ENCODE measurements around the gene SKAP1. TPM values are rescaled to one million over a fixed set of nuclear protein-coding genes. Genes with fewer than 3 reads are reported as not detected.
"Not testable (repeated sequence)": the region's sequence is repeated elsewhere in the genome, so short reads cannot be mapped to it uniquely, and the experiment has no call there.

Gene SKAP1
- total RNA-seq, 1 donor from 2014 or later = 0.27 TPM

DNA sequence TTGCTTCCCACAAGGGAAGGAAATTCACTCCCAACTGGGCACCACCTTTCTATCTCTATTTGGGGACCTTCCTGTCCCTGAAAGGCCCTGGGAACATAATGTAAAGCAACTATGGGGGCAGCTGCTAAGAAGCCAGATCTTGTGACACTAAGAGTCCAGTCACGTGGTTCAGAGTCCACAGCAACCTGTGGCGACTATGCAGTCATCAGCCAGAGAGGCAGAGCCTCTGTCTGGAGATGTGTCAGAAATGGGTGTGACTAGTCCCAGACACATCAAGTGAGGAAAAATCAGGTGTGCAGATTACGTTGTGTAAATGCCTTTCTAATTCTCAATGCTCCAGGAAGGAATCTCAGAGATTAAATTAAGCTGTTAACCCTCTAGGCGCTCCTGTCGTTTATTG lies 26.6 kb upstream of the SKAP1 start:
- DNase-seq = no peak
- H3K36me3 ChIP-seq = no peaks in the 10 kb centered on the region
- H3K4me3 ChIP-seq = no peak overlapping the region
- intact Hi-C loops (cut with micrococcal nuclease) = no loop called here
- H3K27me3 ChIP-seq (ENCODE audit: low read depth) = peaks cover 96% of the 10 kb centered on the region
- no peak overlapping the region for H3K27ac ChIP-seq (replicated peaks)
- peaks cover 18% of the 10 kb centered on the region for H3K9me3 ChIP-seq (replicated peaks)
- peaks cover 8% of the 10 kb centered on the region for H3K4me1 ChIP-seq
- TF ChIP-seq, protein P1, sequence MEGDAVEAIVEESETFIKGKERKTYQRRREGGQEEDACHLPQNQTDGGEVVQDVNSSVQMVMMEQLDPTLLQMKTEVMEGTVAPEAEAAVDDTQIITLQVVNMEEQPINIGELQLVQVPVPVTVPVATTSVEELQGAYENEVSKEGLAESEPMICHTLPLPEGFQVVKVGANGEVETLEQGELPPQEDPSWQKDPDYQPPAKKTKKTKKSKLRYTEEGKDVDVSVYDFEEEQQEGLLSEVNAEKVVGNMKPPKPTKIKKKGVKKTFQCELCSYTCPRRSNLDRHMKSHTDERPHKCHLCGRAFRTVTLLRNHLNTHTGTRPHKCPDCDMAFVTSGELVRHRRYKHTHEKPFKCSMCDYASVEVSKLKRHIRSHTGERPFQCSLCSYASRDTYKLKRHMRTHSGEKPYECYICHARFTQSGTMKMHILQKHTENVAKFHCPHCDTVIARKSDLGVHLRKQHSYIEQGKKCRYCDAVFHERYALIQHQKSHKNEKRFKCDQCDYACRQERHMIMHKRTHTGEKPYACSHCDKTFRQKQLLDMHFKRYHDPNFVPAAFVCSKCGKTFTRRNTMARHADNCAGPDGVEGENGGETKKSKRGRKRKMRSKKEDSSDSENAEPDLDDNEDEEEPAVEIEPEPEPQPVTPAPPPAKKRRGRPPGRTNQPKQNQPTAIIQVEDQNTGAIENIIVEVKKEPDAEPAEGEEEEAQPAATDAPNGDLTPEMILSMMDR (IDR thresholded peaks at IDR 0.05; ENCODE audit: borderline replicate concordance) = no peak

- Histone ChIP-seq H3K27me3 (ENCODE audit: low read depth) (peaks cover 96% of the 10 kb centered on the region), H3K9me3 (replicated peaks) (peaks cover 18% of the 10 kb centered on the region), H3K4me3 (no peak overlapping the region), H3K27ac (replicated peaks) (no peak overlapping the region), H3K4me1 (peaks cover 8% of the 10 kb centered on the region), H3K36me3 (no peaks in the 10 kb centered on the region)
- TF ChIP-seq, protein P1 (IDR thresholded peaks at IDR 0.05; ENCODE audit: borderline replicate concordance) = no peak
- DNase-seq = no peak
- intact Hi-C loops (cut with micrococcal nuclease) = no loop called here
Measured at GRCh38 chr17:48455791-48456190, 25.8 kb upstream of the SKAP1 start.

GRCh38 chr17:48453447-48453846 lies 23.4 kb upstream of the SKAP1 start:
- H3K4me1 ChIP-seq = peaks cover 8% of the 10 kb centered on the region
- H3K27ac ChIP-seq (replicated peaks) = no peak overlapping the region
- no peak for DNase-seq
- TF ChIP-seq, protein P1 (IDR thresholded peaks at IDR 0.05; ENCODE audit: borderline replicate concordance) = no peak
- no peaks in the 10 kb centered on the region for H3K36me3 ChIP-seq
- H3K4me3 ChIP-seq = no peak overlapping the region
- H3K27me3 ChIP-seq (ENCODE audit: low read depth) = peaks cover 91% of the 10 kb centered on the region
- intact Hi-C loops (cut with micrococcal nuclease) = no loop called here
- peaks cover 18% of the 10 kb centered on the region for H3K9me3 ChIP-seq (replicated peaks)

- no peaks in the 10 kb centered on the region for H3K36me3 ChIP-seq
- no peak for DNase-seq
- intact Hi-C loops (cut with micrococcal nuclease) = no loop called here
- no peak overlapping the region for H3K4me3 ChIP-seq
- H3K9me3 ChIP-seq (replicated peaks) = peaks cover 18% of the 10 kb centered on the region
- H3K4me1 ChIP-seq = no peaks in the 10 kb centered on the region
- H3K27me3 ChIP-seq (ENCODE audit: low read depth) = peaks cover 89% of the 10 kb centered on the region
- TF ChIP-seq, protein P1 (IDR thresholded peaks at IDR 0.05; ENCODE audit: borderline replicate concordance) = no peak
- no peak overlapping the region for H3K27ac ChIP-seq (replicated peaks)
Measured at GRCh38 chr17:48451489-48451888, 21.5 kb upstream of the SKAP1 start.

DNA sequence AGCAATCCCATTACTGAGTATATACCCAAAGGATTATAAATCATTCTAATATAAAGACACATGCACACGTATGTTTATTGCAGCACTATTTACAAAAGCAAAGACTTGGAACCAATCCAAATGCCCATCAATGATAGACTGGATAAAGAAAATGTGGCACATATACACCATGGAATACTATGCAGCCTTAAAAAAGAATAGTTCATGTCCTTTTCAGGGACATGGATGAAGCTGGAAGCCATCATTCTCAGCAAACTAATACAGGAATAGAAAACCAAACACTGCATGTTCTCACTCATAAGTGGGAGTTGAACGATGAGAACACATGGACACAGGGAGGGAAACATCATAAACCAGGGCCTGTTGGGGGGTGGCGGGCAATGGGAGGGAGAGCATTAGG lies 19.3 kb upstream of the SKAP1 start:
- H3K27ac ChIP-seq (replicated peaks); H3K36me3 ChIP-seq; DNase-seq; H3K4me1 ChIP-seq; H3K9me3 ChIP-seq (replicated peaks); intact Hi-C loops (cut with micrococcal nuclease); H3K4me3 ChIP-seq: not testable (repeated sequence)
- H3K27me3 ChIP-seq (ENCODE audit: low read depth) = peaks cover 91% of the 10 kb centered on the region

DNA sequence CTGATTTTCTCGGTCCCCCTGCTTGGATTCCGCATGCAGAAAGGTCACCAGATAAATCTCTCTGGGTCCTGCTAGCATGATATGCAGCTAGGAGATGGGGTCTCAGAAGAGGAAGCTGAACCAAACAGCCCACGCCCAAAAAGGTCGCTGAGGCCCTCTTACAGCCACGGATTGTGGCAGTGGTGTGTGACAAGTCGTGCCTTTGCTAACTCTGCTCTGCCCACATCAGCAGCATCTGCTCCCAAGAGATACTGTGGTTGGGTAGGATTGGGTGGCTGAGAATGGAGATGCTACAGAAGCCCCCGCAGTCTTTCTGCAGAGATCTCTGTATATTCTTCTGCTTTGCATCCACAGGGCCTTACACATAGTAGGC lies 15.2 kb upstream of the SKAP1 start:
- H3K36me3 ChIP-seq = no peaks in the 10 kb centered on the region
- H3K9me3 ChIP-seq (replicated peaks) = no peaks in the 10 kb centered on the region
- H3K4me3 ChIP-seq = no peak overlapping the region
- H3K27ac ChIP-seq (replicated peaks) = no peak overlapping the region
- TF ChIP-seq, protein P1 (IDR thresholded peaks at IDR 0.05; ENCODE audit: borderline replicate concordance) = no peak
- peaks cover 79% of the 10 kb centered on the region for H3K27me3 ChIP-seq (ENCODE audit: low read depth)
- H3K4me1 ChIP-seq = no peaks in the 10 kb centered on the region
- intact Hi-C loops (cut with micrococcal nuclease) = no loop called here
- no peak for DNase-seq
